ENCODE results near the gene CILP2. TPM values are rescaled to one million over a fixed set of nuclear protein-coding genes. Genes with fewer than 3 reads are reported as not detected.
A peak's percentile ranks its signal among the peaks of the same experiment; 100 is the strongest.

Gene CILP2
- total and polyA plus RNA-seq, 4 donors: 0.08 to 0.42 (median 0.09) TPM; not detected in 1

DNA sequence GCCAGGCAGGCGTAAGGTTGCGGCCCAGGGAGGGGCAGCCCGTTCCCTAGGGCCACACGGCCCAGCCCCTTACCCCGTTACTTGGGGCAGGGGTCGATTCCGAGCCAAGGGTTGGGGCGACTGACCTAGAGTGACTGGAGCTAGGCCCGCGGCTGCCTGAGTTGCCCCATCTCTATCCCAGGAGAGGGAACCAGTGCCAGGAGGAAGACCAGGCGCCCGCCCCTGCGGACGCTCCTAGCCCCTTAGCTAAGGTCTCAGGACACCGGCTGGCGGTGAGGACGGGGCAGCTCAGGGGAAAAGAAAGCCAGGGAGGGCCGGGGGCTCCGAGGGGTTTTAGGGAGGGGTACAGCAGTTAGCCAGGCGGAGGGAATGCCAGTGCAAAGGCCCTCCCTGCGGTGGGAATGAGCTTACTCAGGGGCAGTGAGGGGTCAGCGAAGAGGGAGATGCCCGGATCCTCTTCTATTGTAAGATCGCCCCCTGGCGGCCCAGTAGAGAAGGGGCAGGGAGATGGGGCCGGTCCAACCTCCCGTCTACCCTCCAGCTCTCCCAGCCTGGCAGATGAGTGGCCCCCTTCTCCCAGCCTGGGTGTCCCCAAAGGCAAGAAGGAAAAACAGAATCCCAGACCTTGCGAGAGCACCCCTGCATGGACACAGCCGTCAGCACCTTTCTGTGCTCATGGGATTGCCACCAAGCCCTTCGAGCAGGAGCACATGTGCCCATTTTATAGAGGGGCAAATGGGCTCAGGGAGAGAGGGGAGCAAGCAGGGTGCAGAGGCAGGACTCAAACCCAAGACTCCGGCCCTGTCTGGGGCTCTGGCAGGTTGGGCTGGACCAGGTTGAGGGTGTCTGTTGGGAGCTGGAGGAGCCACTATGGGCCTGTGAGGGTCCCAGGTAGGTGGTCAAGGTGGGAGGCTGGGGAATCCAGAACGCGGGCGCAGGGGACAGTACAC lies 16.3 kb downstream of the CILP2 start:
- no peaks in the 10 kb centered on the region for H3K9me3 ChIP-seq (ENCODE audit: control insufficient read depth in 4 of 4, low read length in 3 of 4)
- no peak overlapping the region for H3K27ac ChIP-seq (ENCODE audit: low read depth in 1 of 2, low read length in 2 of 2)
- H3K4me1 ChIP-seq (ENCODE audit: control insufficient read depth in 4 of 4, insufficient read depth in 4 of 4, low read length in 3 of 4): no peaks in the 10 kb centered on the region
- no peak overlapping the region for H3K9ac ChIP-seq (ENCODE audit: low read depth in 1 of 2, low read length in 2 of 2)
- H3K36me3 ChIP-seq (ENCODE audit: control insufficient read depth in 4 of 4, insufficient read depth in 3 of 4, low read depth in 1 of 4, low read length in 3 of 4): no peaks in the 10 kb centered on the region
- H3K27me3 ChIP-seq (ENCODE audit: control insufficient read depth in 4 of 4, insufficient read depth in 4 of 4, low read length in 3 of 4): no peaks in the 10 kb centered on the region
- 69% methylated on average over 34 of the region's 34 CpGs for WGBS
- TF ChIP-seq HNF4G (IDR thresholded peaks at IDR 0.05): no peak
- no peak for TF ChIP-seq JUND (IDR thresholded peaks at IDR 0.05)
- TF ChIP-seq, protein P1, sequence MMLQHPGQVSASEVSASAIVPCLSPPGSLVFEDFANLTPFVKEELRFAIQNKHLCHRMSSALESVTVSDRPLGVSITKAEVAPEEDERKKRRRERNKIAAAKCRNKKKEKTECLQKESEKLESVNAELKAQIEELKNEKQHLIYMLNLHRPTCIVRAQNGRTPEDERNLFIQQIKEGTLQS (IDR thresholded peaks at IDR 0.05): no peak
- no peak for TF ChIP-seq ZBTB33 (IDR thresholded peaks at IDR 0.05)
- no peak for TF ChIP-seq HNF4A (conservative IDR thresholded peaks at IDR 0.05)
- no peak for TF ChIP-seq YY1 (IDR thresholded peaks at IDR 0.05)
- TF ChIP-seq FOXA1 (IDR thresholded peaks at IDR 0.05): no peak
- peak; percentile 54 for TF ChIP-seq CTCF (IDR thresholded peaks at IDR 0.05; ENCODE audit: low read depth, low read length, missing input control)
- no peak for TF ChIP-seq TAF1 (conservative IDR thresholded peaks at IDR 0.05)
- no peak for TF ChIP-seq FOXA2 (IDR thresholded peaks at IDR 0.05)
- no peak for TF ChIP-seq SP1 (IDR thresholded peaks at IDR 0.05)
- TF ChIP-seq RAD21 (IDR thresholded peaks at IDR 0.05): peak in 1 of 2 donors; percentile 56
- DNase-seq (ENCODE audit: low spot score): peak; percentile 59
- no peak overlapping the region for H3K4me3 ChIP-seq (ENCODE audit: low read depth in 1 of 3, low read length in 3 of 3)

- Histone ChIP-seq H3K9me3 (ENCODE audit: control insufficient read depth in 4 of 4, low read length in 3 of 4) (no peaks in the 10 kb centered on the region), H3K4me1 (ENCODE audit: control insufficient read depth in 4 of 4, insufficient read depth in 4 of 4, low read length in 3 of 4) (no peaks in the 10 kb centered on the region), H3K9ac (ENCODE audit: low read depth in 1 of 2, low read length in 2 of 2) (no peak overlapping the region), H3K27ac (ENCODE audit: low read depth in 1 of 2, low read length in 2 of 2) (no peak overlapping the region), H3K27me3 (ENCODE audit: control insufficient read depth in 4 of 4, insufficient read depth in 4 of 4, low read length in 3 of 4) (no peaks in the 10 kb centered on the region), H3K4me3 (ENCODE audit: low read depth in 1 of 3, low read length in 3 of 3) (no peak overlapping the region), H3K36me3 (ENCODE audit: control insufficient read depth in 4 of 4, insufficient read depth in 3 of 4, low read depth in 1 of 4, low read length in 3 of 4) (no peaks in the 10 kb centered on the region)
- 79% methylated on average over 15 of the region's 15 CpGs for WGBS
- TF ChIP-seq FOXA2 (IDR thresholded peaks at IDR 0.05) (no peak), HNF4G (IDR thresholded peaks at IDR 0.05) (no peak), HNF4A (conservative IDR thresholded peaks at IDR 0.05) (no peak), GABPA (IDR thresholded peaks at IDR 0.05 in 1 of 2, conservative IDR thresholded peaks at IDR 0.05 in 1 of 2) (no peak)
- DNase-seq (ENCODE audit: low spot score): no peak
Observed at GRCh38 chr19:19558055-19558454, 20.0 kb downstream of the CILP2 start.

GRCh38 chr19:19558636-19559035 lies 20.6 kb downstream of the CILP2 start:
- 93% methylated on average over 16 of the region's 16 CpGs for WGBS
- no peaks in the 10 kb centered on the region for H3K4me1 ChIP-seq (ENCODE audit: control insufficient read depth in 4 of 4, insufficient read depth in 4 of 4, low read length in 3 of 4)
- H3K4me3 ChIP-seq (ENCODE audit: low read depth in 1 of 3, low read length in 3 of 3): no peak overlapping the region
- no peaks in the 10 kb centered on the region for H3K27me3 ChIP-seq (ENCODE audit: control insufficient read depth in 4 of 4, insufficient read depth in 4 of 4, low read length in 3 of 4)
- no peak overlapping the region for H3K27ac ChIP-seq (ENCODE audit: low read depth in 1 of 2, low read length in 2 of 2)
- no peak for DNase-seq (ENCODE audit: low spot score)
- no peaks in the 10 kb centered on the region for H3K36me3 ChIP-seq (ENCODE audit: control insufficient read depth in 4 of 4, insufficient read depth in 3 of 4, low read depth in 1 of 4, low read length in 3 of 4)
- no peaks in the 10 kb centered on the region for H3K9me3 ChIP-seq (ENCODE audit: control insufficient read depth in 4 of 4, low read length in 3 of 4)
- H3K9ac ChIP-seq (ENCODE audit: low read depth in 1 of 2, low read length in 2 of 2): no peak overlapping the region
- TF ChIP-seq, protein P1 (IDR thresholded peaks at IDR 0.05): no peak
- no peak for TF ChIP-seq EGR1 (IDR thresholded peaks at IDR 0.05; ENCODE audit: low read depth in 2 of 2)
- no peak for TF ChIP-seq TAF1 (conservative IDR thresholded peaks at IDR 0.05)
- no peak for TF ChIP-seq JUND (IDR thresholded peaks at IDR 0.05)
- TF ChIP-seq, protein P2, sequence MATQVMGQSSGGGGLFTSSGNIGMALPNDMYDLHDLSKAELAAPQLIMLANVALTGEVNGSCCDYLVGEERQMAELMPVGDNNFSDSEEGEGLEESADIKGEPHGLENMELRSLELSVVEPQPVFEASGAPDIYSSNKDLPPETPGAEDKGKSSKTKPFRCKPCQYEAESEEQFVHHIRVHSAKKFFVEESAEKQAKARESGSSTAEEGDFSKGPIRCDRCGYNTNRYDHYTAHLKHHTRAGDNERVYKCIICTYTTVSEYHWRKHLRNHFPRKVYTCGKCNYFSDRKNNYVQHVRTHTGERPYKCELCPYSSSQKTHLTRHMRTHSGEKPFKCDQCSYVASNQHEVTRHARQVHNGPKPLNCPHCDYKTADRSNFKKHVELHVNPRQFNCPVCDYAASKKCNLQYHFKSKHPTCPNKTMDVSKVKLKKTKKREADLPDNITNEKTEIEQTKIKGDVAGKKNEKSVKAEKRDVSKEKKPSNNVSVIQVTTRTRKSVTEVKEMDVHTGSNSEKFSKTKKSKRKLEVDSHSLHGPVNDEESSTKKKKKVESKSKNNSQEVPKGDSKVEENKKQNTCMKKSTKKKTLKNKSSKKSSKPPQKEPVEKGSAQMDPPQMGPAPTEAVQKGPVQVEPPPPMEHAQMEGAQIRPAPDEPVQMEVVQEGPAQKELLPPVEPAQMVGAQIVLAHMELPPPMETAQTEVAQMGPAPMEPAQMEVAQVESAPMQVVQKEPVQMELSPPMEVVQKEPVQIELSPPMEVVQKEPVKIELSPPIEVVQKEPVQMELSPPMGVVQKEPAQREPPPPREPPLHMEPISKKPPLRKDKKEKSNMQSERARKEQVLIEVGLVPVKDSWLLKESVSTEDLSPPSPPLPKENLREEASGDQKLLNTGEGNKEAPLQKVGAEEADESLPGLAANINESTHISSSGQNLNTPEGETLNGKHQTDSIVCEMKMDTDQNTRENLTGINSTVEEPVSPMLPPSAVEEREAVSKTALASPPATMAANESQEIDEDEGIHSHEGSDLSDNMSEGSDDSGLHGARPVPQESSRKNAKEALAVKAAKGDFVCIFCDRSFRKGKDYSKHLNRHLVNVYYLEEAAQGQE (IDR thresholded peaks at IDR 0.05): no peak
- no peak for TF ChIP-seq YY1 (IDR thresholded peaks at IDR 0.05)
- no peak for TF ChIP-seq SP1 (IDR thresholded peaks at IDR 0.05)
- TF ChIP-seq HNF4G (IDR thresholded peaks at IDR 0.05): no peak
- no peak for TF ChIP-seq FOXA1 (IDR thresholded peaks at IDR 0.05)
- TF ChIP-seq MAX (IDR thresholded peaks at IDR 0.05): no peak
- no peak for TF ChIP-seq FOXA2 (IDR thresholded peaks at IDR 0.05)
- no peak for TF ChIP-seq HNF4A (conservative IDR thresholded peaks at IDR 0.05)
- no peak for TF ChIP-seq RXRA (IDR thresholded peaks at IDR 0.05)

Data from liver (tissue), 9 donors.